IPS DF 6.9 (cell line): Measurements from ENCODE around the gene NLK.
"Not testable (repeated sequence)": the region's sequence is repeated elsewhere in the genome, so short reads cannot be mapped to it uniquely, and the experiment has no call there.

ENCODE experiments used
- DNase-seq: peaks from one replicate; pipeline ENCODE4 v3.0.0-alpha.2; 2013; ENCODE audit warnings: low read depth, low spot score
- H3K27ac ChIP-seq: one replicate; pipeline ENCODE4 v1.5.1; 2013; ENCODE audit warnings: low read length, control low read depth
- H3K27me3 ChIP-seq: 2 replicates; pipeline ENCODE4 v1.6.1; 2013; ENCODE audit warnings: mild to moderate bottlenecking, low read length; ENCODE audit not compliant: control insufficient read depth, insufficient read depth
- H3K36me3 ChIP-seq: 2 replicates; pipeline ENCODE4 v1.6.1; 2013; ENCODE audit warnings: low read length; ENCODE audit not compliant: control insufficient read depth, insufficient read depth
- H3K4me1 ChIP-seq: 2 replicates; pipeline ENCODE4 v1.6.1; 2013; ENCODE audit warnings: low read length; ENCODE audit not compliant: control insufficient read depth, insufficient read depth
- H3K4me3 ChIP-seq: 2 replicates; pipeline ENCODE4 v1.5.1; 2013; ENCODE audit warnings: mild to moderate bottlenecking, low read length
- H3K9me3 ChIP-seq: 2 replicates; pipeline ENCODE4 v1.6.1; 2013; ENCODE audit warnings: low read length, inconsistent platforms; ENCODE audit not compliant: control insufficient read depth, insufficient read depth
- WGBS: extraction: QIAGEN DNeasy Blood & Tissue Kit; methylation state at CpG from one replicate; pipeline ENCODE4 v1.1.7; 2013; ENCODE audit warnings: mixed read lengths, missing lambda C conversion rate; ENCODE audit not compliant: insufficient read length, insufficient coverage; 5-methylcytosine and 5-hydroxymethylcytosine counted together

Gene NLK

GRCh38 chr17:28233872-28234856, 191.7 kb downstream of the NLK start:
- DNase-seq, H3K9me3 ChIP-seq, H3K27me3 ChIP-seq, H3K36me3 ChIP-seq, H3K27ac ChIP-seq, H3K4me1 ChIP-seq, H3K4me3 ChIP-seq: not testable (repeated sequence)
- no CpG with 5 or more reads among the region's 22 CpGs for WGBS

- not testable (repeated sequence) for H3K4me1 ChIP-seq, H3K27ac ChIP-seq, H3K36me3 ChIP-seq, H3K27me3 ChIP-seq, H3K4me3 ChIP-seq, H3K9me3 ChIP-seq, DNase-seq
- WGBS: no CpG with 5 or more reads among the region's 12 CpGs
Measured at GRCh38 chr17:28235066-28235700, 192.7 kb downstream of the NLK start.

DNA sequence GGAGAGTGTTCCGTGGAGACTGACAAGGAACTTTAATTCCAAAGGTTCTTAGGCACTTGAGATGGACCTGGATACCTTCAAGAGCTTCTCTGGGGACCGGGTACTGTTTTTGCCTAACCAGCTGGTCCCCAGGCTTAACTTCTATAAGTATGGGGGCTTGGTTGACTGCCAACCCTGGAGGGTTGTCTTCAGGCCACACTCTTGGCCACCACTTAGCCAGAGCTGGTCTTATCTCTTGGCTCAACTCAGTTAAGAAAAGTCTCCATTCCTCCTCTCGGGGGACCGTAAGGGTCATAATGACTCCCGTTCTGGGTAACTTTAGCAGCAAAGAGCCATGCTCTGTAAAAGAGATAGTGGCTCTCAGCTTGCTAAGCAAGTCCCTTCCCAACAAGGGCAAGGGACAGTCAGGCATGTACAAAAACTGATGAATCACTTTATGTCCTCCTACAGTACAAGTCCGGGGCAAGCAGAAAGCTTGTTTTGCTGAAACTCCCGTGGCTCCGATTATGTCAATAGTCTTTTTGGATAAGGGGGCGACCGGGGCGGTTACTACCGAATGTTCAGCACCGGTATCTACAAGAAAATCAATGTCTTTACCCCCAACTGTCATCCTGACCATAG, 193.7 kb downstream of the NLK start:
- not testable (repeated sequence) for H3K9me3 ChIP-seq, H3K27me3 ChIP-seq, H3K4me1 ChIP-seq, H3K27ac ChIP-seq, DNase-seq, H3K36me3 ChIP-seq, H3K4me3 ChIP-seq
- WGBS: no CpG with 5 or more reads among the region's 13 CpGs

GRCh38 chr17:28238547-28239270, 196.2 kb downstream of the NLK start:
- WGBS: no CpG with 5 or more reads among the region's 21 CpGs
- H3K4me1 ChIP-seq: not testable (repeated sequence)

GRCh38 chr17:28239271-28239624, 196.8 kb downstream of the NLK start:
- Histone ChIP-seq H3K36me3 (no peaks in the 10 kb centered on the region), H3K27me3 (no peaks in the 10 kb centered on the region), H3K4me1 (no peaks in the 10 kb centered on the region), H3K27ac (no peak overlapping the region), H3K4me3 (no peak overlapping the region), H3K9me3 (no peaks in the 10 kb centered on the region)
- no CpG with 5 or more reads among the region's 3 CpGs for WGBS
- DNase-seq: no peak

More at GRCh38 chr17:28238547-28239270, 196.2 kb downstream of the NLK start:
- H3K27ac ChIP-seq, H3K36me3 ChIP-seq, H3K27me3 ChIP-seq, H3K4me3 ChIP-seq, DNase-seq, H3K9me3 ChIP-seq: not testable (repeated sequence)

DNA sequence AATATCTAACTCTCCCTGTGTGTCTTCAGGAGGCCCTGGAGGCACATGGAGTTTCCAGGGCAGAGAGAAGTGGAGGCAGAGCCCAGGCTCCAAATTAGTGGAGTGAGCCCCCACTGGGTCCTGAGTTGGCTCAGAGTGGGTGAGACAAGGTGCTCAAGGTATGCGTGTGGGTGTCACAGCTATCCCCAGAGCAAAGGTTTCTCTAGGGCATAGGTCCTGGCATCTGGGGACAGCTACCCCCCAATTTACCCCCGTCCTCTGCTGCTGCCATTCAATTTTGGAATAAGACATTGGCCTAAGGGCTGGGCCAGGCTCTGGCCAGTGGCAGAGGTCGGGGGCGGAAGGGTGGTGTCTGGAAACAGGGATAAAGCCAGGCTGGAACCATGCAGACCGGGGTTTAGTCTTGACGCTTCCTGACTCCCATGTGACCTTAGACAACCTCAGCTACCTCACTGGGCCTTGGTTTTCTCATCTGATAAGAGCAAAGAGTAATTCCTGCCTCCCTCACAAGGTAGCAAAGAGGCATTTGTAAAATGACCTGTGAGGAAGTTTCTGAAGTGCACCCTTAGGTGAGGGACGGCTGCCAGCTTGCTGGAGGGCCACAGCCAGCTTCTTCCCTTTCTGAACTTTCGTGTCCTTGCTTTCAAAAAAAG, 198.3 kb downstream of the NLK start:
- Histone ChIP-seq H3K4me1 (no peaks in the 10 kb centered on the region), H3K4me3 (no peak overlapping the region), H3K27ac (no peak overlapping the region), H3K27me3 (no peaks in the 10 kb centered on the region), H3K9me3 (no peaks in the 10 kb centered on the region), H3K36me3 (no peaks in the 10 kb centered on the region)
- WGBS: no CpG with 5 or more reads among the region's 8 CpGs
- DNase-seq: no peak

- no CpG with 5 or more reads among the region's 6 CpGs for whole genome bisulfite sequencing
- no peak for DNase-seq
- H3K36me3 ChIP-seq: no peaks in the 10 kb centered on the region
- H3K4me3 ChIP-seq: no peak overlapping the region
- H3K27ac ChIP-seq: no peak overlapping the region
- no peaks in the 10 kb centered on the region; the same call in 1 of the 2 replicates for H3K4me1 ChIP-seq
- H3K27me3 ChIP-seq: no peaks in the 10 kb centered on the region
- H3K9me3 ChIP-seq: no peaks in the 10 kb centered on the region
Measured at GRCh38 chr17:28242791-28243190, 200.3 kb downstream of the NLK start.

DNA sequence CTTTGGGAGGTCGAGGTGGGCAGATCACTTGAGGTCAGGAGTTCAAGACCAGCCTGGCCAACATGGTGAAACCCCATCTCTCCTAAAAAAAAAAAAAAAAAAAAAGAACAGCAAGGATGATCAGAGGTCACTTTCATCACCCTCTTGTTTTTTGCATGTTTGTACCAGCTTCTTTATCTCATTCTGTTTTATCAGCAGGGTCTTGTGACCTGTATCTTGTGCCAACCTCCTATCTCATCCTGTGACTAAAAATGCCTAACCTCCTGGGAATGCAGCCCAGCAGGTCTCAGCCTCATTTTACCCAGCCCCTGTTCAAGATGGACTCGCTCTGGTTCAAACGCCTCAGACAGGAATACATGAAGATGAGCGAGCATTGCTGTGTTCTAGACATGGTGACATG, 200.8 kb downstream of the NLK start:
- not testable (repeated sequence) for DNase-seq, H3K9me3 ChIP-seq, H3K36me3 ChIP-seq, H3K27me3 ChIP-seq, H3K4me1 ChIP-seq, H3K27ac ChIP-seq, H3K4me3 ChIP-seq
- no CpG with 5 or more reads among the region's 4 CpGs for whole genome bisulfite sequencing

GRCh38 chr17:28244446-28244845, 202.0 kb downstream of the NLK start:
- WGBS: no CpG with 5 or more reads among the region's 4 CpGs
- Histone ChIP-seq H3K27me3 (no peaks in the 10 kb centered on the region), H3K27ac (no peak overlapping the region), H3K4me1 (peaks cover 1% of the 10 kb centered on the region; the same call in 1 of the 2 replicates), H3K36me3 (no peaks in the 10 kb centered on the region), H3K9me3 (no peaks in the 10 kb centered on the region), H3K4me3 (no peak overlapping the region)
- no peak for DNase-seq
